IMR-90 (cell line): Measurements from ENCODE around the gene ARNT2.

Experiments used
- BHLHE40 ChIP-seq: fragments of 150-350 bp; IDR thresholded peaks from 2 replicates; pipeline ENCODE4 v1.6.1; 2016; ENCODE audit warnings: mild to moderate bottlenecking, low read depth, low read length
- CEBPB ChIP-seq: IDR thresholded peaks from 2 replicates; pipeline ENCODE4 v1.6.1; 2012; ENCODE audit warnings: low read depth, low read length, improper control_type of control experiment
- FOS ChIP-seq: fragments of 150-350 bp; IDR thresholded peaks from 2 replicates; pipeline ENCODE4 v1.6.1; 2016; ENCODE audit warnings: low read depth, low read length
- MAFK ChIP-seq: IDR thresholded peaks from 2 replicates; pipeline ENCODE4 v1.6.1; 2012; ENCODE audit warnings: low read depth, low read length, improper control_type of control experiment
- MXI1 ChIP-seq: IDR thresholded peaks from 2 replicates; pipeline ENCODE4 v1.6.1; 2012; ENCODE audit warnings: low read depth, mild to moderate bottlenecking, low read length, moderate library complexity, borderline replicate concordance
- POLR2A ChIP-seq: IDR thresholded peaks from 2 replicates; pipeline ENCODE4 v1.6.1; 2012; ENCODE audit warnings: mild to moderate bottlenecking, low read depth, low read length
- RAD21 ChIP-seq: IDR thresholded peaks from 2 replicates; pipeline ENCODE4 v1.6.1; 2012; ENCODE audit warnings: low read length, improper control_type of control experiment
- RCOR1 ChIP-seq: IDR thresholded peaks from 2 replicates; pipeline ENCODE4 v1.6.1; 2012; ENCODE audit warnings: mild to moderate bottlenecking, low read length, improper control_type of control experiment; ENCODE audit not compliant: insufficient replicate concordance
- SMC3 ChIP-seq: fragments of 150-350 bp; IDR thresholded peaks from 2 replicates; pipeline ENCODE4 v1.6.1; 2016; ENCODE audit warnings: low read depth, mild to moderate bottlenecking, antibody characterized with exemption, low read length, moderate library complexity
- TF ChIP-seq, protein P1 (sequence below): conservative IDR thresholded peaks from 2 replicates; pipeline ENCODE4 v1.5.1; 2012; ENCODE audit warnings: mild to moderate bottlenecking, low read depth, low read length, improper control_type of control experiment
- TF ChIP-seq, protein P2 (sequence below): fragments of 150-350 bp; IDR thresholded peaks from 2 replicates; pipeline ENCODE4 v1.6.1; 2016; ENCODE audit warnings: low read depth, mild to moderate bottlenecking, low read length, moderate library complexity, borderline replicate concordance
- TF ChIP-seq, protein P3 (sequence below): fragments of 150-350 bp; IDR thresholded peaks from 2 replicates; pipeline ENCODE4 v1.6.1; 2017; ENCODE audit warnings: mild to moderate bottlenecking, antibody characterized with exemption, low read length, low read depth

DNA sequence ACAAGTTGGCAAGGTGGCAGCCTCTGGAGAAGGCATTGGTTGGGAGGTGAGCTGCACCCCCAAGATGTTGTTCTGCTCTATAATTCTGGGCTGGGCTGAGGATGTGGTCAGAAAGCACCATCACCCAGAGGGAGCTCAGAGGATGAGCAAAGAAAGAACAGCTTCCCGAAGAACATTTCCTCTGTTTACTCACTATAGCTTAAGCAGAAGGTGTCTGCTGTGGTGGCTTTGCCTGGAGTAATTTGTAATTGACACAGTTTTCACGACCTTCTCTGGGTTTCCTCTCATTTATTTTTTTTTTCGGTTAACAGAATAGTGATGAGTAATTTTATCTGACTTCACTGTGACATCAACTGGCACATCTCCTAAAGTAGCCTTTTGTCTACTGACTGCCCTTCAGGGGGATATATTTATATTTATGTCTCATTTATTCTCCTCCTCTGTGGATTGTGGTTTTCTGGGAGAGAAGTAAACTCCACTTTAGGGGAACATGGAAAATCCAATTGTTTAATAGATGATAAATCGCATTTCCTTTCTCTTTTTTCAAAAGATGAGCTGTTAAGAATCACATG is 241.4 kb downstream of the ARNT2 start:
- TF ChIP-seq, protein P1, sequence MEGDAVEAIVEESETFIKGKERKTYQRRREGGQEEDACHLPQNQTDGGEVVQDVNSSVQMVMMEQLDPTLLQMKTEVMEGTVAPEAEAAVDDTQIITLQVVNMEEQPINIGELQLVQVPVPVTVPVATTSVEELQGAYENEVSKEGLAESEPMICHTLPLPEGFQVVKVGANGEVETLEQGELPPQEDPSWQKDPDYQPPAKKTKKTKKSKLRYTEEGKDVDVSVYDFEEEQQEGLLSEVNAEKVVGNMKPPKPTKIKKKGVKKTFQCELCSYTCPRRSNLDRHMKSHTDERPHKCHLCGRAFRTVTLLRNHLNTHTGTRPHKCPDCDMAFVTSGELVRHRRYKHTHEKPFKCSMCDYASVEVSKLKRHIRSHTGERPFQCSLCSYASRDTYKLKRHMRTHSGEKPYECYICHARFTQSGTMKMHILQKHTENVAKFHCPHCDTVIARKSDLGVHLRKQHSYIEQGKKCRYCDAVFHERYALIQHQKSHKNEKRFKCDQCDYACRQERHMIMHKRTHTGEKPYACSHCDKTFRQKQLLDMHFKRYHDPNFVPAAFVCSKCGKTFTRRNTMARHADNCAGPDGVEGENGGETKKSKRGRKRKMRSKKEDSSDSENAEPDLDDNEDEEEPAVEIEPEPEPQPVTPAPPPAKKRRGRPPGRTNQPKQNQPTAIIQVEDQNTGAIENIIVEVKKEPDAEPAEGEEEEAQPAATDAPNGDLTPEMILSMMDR = no peak
- TF ChIP-seq, protein P2, sequence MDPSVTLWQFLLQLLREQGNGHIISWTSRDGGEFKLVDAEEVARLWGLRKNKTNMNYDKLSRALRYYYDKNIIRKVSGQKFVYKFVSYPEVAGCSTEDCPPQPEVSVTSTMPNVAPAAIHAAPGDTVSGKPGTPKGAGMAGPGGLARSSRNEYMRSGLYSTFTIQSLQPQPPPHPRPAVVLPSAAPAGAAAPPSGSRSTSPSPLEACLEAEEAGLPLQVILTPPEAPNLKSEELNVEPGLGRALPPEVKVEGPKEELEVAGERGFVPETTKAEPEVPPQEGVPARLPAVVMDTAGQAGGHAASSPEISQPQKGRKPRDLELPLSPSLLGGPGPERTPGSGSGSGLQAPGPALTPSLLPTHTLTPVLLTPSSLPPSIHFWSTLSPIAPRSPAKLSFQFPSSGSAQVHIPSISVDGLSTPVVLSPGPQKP = no peak
- TF ChIP-seq, protein P3, sequence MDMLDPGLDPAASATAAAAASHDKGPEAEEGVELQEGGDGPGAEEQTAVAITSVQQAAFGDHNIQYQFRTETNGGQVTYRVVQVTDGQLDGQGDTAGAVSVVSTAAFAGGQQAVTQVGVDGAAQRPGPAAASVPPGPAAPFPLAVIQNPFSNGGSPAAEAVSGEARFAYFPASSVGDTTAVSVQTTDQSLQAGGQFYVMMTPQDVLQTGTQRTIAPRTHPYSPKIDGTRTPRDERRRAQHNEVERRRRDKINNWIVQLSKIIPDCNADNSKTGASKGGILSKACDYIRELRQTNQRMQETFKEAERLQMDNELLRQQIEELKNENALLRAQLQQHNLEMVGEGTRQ = no peak
- TF ChIP-seq SMC3 (no peak), RCOR1 (no peak), MXI1 (no peak), FOS (no peak), POLR2A (no peak), MAFK (no peak), CEBPB (no peak), RAD21 (no peak), BHLHE40 (no peak)
